ENCODE measurements around the gene GATAD2B. TPM values are rescaled to one million over a fixed set of nuclear protein-coding genes. Genes with fewer than 3 reads are reported as not detected.

Gene GATAD2B
- total RNA-seq, 3 donors from 2014 or later (not counting 1 experiment from before 2014, with no cell fraction given): 68.1 to 91.3 (median 75.5) TPM

DNA sequence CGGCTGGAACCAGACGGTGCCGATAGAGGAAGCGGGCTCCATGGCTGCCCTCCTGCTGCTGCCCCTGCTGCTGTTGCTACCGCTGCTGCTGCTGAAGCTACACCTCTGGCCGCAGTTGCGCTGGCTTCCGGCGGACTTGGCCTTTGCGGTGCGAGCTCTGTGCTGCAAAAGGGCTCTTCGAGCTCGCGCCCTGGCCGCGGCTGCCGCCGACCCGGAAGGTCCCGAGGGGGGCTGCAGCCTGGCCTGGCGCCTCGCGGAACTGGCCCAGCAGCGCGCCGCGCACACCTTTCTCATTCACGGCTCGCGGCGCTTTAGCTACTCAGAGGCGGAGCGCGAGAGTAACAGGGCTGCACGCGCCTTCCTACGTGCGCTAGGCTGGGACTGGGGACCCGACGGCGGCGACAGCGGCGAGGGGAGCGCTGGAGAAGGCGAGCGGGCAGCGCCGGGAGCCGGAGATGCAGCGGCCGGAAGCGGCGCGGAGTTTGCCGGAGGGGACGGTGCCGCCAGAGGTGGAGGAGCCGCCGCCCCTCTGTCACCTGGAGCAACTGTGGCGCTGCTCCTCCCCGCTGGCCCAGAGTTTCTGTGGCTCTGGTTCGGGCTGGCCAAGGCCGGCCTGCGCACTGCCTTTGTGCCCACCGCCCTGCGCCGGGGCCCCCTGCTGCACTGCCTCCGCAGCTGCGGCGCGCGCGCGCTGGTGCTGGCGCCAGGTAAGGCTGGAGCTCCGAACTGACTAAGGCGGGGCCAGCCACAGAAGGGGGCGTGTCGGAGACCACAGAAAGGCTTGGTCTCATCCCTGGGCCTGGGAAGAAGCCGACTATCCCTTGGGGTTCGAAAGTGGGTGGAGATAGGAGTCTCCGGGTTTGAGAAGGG is 147.1 kb downstream of the GATAD2B start:
- Mint-ChIP-seq H3K27ac (peak overlapping the region; percentile 92), H3K4me1 (peaks cover 41 to 58% of the 10 kb centered on the region in 2 donors), H3K9me3 (no peaks in the 10 kb centered on the region), H3K4me3 (peak overlapping the region; percentile 91), H3K27me3 (ENCODE audit: low read depth in 2 of 2) (no peaks in the 10 kb centered on the region), H3K36me3 (no peaks in the 10 kb centered on the region)
- intact Hi-C loops (cut with micrococcal nuclease): loop anchor here (1.0 to 10.0 kb wide), 5 partner anchors 8 to 101 kb away; partner anchors contain the start of genes ILF2, INTS3 and NPR1
- Histone ChIP-seq H3K27me3 (ENCODE audit: control insufficient read depth, insufficient read depth, low read length) (no peaks in the 10 kb centered on the region), H3K9me3 (ENCODE audit: control insufficient read depth, insufficient read depth, low read length) (no peaks in the 10 kb centered on the region), H3K4me1 (ENCODE audit: control insufficient read depth, insufficient read depth, low read length) (peaks cover 51% of the 10 kb centered on the region), H3K36me3 (ENCODE audit: control insufficient read depth, insufficient read depth, low read length) (peaks cover 34% of the 10 kb centered on the region), H3K4me3 (ENCODE audit: low read length) (peak overlapping the region; percentile 47), H3K27ac (ENCODE audit: low read length) (peak overlapping the region; percentile 89)
- ATAC-seq (peak; percentile 74 to 87 (median 84)), DNase-seq (peak; percentile 76 to 78)
- TF ChIP-seq, protein P1, sequence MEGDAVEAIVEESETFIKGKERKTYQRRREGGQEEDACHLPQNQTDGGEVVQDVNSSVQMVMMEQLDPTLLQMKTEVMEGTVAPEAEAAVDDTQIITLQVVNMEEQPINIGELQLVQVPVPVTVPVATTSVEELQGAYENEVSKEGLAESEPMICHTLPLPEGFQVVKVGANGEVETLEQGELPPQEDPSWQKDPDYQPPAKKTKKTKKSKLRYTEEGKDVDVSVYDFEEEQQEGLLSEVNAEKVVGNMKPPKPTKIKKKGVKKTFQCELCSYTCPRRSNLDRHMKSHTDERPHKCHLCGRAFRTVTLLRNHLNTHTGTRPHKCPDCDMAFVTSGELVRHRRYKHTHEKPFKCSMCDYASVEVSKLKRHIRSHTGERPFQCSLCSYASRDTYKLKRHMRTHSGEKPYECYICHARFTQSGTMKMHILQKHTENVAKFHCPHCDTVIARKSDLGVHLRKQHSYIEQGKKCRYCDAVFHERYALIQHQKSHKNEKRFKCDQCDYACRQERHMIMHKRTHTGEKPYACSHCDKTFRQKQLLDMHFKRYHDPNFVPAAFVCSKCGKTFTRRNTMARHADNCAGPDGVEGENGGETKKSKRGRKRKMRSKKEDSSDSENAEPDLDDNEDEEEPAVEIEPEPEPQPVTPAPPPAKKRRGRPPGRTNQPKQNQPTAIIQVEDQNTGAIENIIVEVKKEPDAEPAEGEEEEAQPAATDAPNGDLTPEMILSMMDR (IDR thresholded peaks at IDR 0.05): no peak
- WGBS (ENCODE audit: insufficient coverage): under 1% methylated on average over 83 of the region's 83 CpGs

DNA sequence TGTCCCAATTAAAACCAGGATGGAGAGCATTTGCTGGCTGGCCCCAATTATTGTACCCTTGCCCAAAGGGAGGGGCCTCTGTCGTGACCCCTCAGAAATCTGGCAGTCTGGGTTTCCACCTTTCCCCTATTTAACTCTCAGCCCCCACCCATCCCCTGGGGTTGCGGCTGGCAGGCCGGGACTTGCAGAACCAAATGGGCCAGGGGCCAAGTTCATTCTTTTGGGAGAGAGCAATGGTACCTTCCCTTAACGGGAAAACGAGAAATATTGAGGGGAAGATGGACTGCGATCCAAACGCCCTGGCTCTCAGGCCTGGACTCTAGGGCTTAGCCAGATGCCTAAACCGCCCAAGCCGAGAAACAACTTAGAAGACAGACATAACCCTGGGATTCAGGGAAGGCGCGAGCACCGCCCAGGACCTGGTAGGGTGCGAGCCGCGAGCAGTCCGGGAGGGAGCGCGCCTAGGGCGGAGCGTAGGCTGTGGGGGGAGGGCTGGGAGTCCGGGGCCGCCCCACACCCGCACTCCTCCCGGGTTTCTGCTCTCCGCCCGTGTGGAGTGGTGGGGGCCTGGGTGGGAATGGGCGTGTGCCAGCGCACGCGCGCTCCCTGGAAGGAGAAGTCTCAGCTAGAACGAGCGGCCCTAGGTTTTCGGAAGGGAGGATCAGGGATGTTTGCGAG is 147.9 kb downstream of the GATAD2B start, which contains the start of gene SLC27A3:
Gene SLC27A3 (plus strand): TSS at position 628 of the 678 bp plus-strand sequence. CDS start 91 bp downstream, outside the sequence.
- peaks cover 32% of the 10 kb centered on the region for H3K36me3 ChIP-seq (ENCODE audit: control insufficient read depth, insufficient read depth, low read length)

DNA sequence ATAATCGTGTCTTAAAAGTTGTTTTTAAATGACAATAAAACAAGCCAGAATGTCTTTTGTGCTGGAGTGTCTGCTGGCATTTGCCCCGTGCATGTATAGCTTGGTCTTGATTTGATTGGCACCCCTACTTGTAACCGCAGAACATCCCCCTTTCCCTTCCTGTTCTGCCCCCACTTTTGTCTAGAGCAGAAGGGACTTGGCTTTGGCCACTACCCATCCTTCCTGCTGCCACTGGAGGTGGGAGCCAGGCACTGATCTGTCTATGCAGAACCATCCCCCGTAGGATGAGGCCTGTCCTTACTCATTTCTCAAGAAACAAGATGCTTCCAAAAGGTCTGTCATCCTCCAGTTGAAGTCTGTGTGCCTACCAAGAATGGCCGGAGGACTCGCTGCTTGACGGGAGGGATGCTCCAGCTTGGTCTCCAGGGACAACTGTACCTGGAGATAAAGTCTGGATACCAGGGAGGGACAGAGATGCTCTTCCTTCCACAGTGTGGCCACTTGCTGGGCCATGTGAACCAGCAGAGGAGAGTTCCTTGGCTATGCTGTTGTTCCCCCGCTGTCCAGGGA is 148.7 kb downstream of the GATAD2B start:
- Histone ChIP-seq H3K36me3 (ENCODE audit: control insufficient read depth, insufficient read depth, low read length) (peaks cover 24% of the 10 kb centered on the region), H3K4me1 (ENCODE audit: control insufficient read depth, insufficient read depth, low read length) (peaks cover 51% of the 10 kb centered on the region), H3K4me3 (ENCODE audit: low read length) (no peak overlapping the region), H3K27me3 (ENCODE audit: control insufficient read depth, insufficient read depth, low read length) (no peaks in the 10 kb centered on the region), H3K9me3 (ENCODE audit: control insufficient read depth, insufficient read depth, low read length) (no peaks in the 10 kb centered on the region), H3K27ac (ENCODE audit: low read length) (peak overlapping the region; percentile 89)
- Mint-ChIP-seq H3K4me1 (peaks cover 41 to 52% of the 10 kb centered on the region in 2 donors), H3K27ac (peak overlapping the region; percentile 92), H3K9me3 (no peaks in the 10 kb centered on the region), H3K27me3 (ENCODE audit: low read depth in 2 of 2) (no peaks in the 10 kb centered on the region), H3K36me3 (no peaks in the 10 kb centered on the region), H3K4me3 (peak overlapping the region; percentile 91)
- 56% methylated on average over 7 of the region's 8 CpGs for WGBS (ENCODE audit: insufficient coverage)
- TF ChIP-seq, protein P1 (IDR thresholded peaks at IDR 0.05): no peak
- intact Hi-C loops (cut with micrococcal nuclease): loop anchor here (10.0 kb wide), 1 partner anchor 99 kb away; the partner anchor contains the start of genes ILF2 and NPR1
- ATAC-seq (no peak), DNase-seq (no peak)

More for the DNA sequence above, 147.9 kb downstream of the GATAD2B start, which contains the start of gene SLC27A3:
- Histone ChIP-seq H3K27ac (ENCODE audit: low read length) (peak within 1 kb of the TSS; percentile 89), H3K4me3 (ENCODE audit: low read length) (peak within 1 kb of the TSS; percentile 47), H3K27me3 (ENCODE audit: control insufficient read depth, insufficient read depth, low read length) (no peaks in the 10 kb centered on the region), H3K9me3 (ENCODE audit: control insufficient read depth, insufficient read depth, low read length) (no peaks in the 10 kb centered on the region), H3K4me1 (ENCODE audit: control insufficient read depth, insufficient read depth, low read length) (peaks cover 51% of the 10 kb centered on the region)
- TF ChIP-seq, protein P1 (IDR thresholded peaks at IDR 0.05): no peak
- H3K4me3 Mint-ChIP-seq: peak within 1 kb of the TSS; percentile 91
- intact Hi-C loops (cut with micrococcal nuclease): loop anchor here (1.0 to 10.0 kb wide), 4 partner anchors 8 to 100 kb away; partner anchors contain the start of genes ILF2, INTS3 and NPR1
- no peaks in the 10 kb centered on the region for H3K36me3 Mint-ChIP-seq
- WGBS (ENCODE audit: insufficient coverage): 12% methylated on average over 34 of the region's 35 CpGs
- H3K4me1 Mint-ChIP-seq: peaks cover 41 to 58% of the 10 kb centered on the region in 2 donors
- no peaks in the 10 kb centered on the region for H3K27me3 Mint-ChIP-seq (ENCODE audit: low read depth in 2 of 2)
- H3K9me3 Mint-ChIP-seq: no peaks in the 10 kb centered on the region
- ATAC-seq: peak; percentile 46 to 63 (median 50)
- H3K27ac Mint-ChIP-seq: peak within 1 kb of the TSS; percentile 92
- DNase-seq: no peak
